ENCODE results near the gene SIM2.

GRCh38 chr21:36703626-36704280, 4.8 kb downstream of the SIM2 start:
- no peak for TF ChIP-seq CTCF (IDR thresholded peaks at IDR 0.05)
- TF ChIP-seq POLR2AphosphoS5 (IDR thresholded peaks at IDR 0.05): no peak
- TF ChIP-seq POLR2A (IDR thresholded peaks at IDR 0.05): no peak

Measured in gastroesophageal sphincter (tissue), 3 donors.